GM12801 (cell line): Measurements from ENCODE around the gene WFDC12.

Experiments used
- CTCF ChIP-seq: IDR thresholded peaks from one replicate; pipeline ENCODE4 v1.5.1; 2011; ENCODE audit warnings: control low read depth; ENCODE audit not compliant: insufficient read length; ENCODE audit errors: extremely low read depth

Gene WFDC12

GRCh38 chr20:45080867-45081624, 43.2 kb downstream of the WFDC12 start:
- no peak for TF ChIP-seq CTCF

GRCh38 chr20:45077559-45077958, 46.7 kb downstream of the WFDC12 start:
- TF ChIP-seq CTCF = no peak
